Smooth muscle cell (in vitro differentiated cells): ENCODE data around the gene PRRC2B. TPM values are rescaled to one million over a fixed set of nuclear protein-coding genes. Genes with fewer than 3 reads are reported as not detected.
A peak's percentile ranks its signal among the peaks of the same experiment; 100 is the strongest.

Source experiments
- DNase-seq: peaks from one replicate; lab custom pipeline; 2025; ENCODE audit not compliant: unreplicated experiment; lab: John Stamatoyannopoulos, UW
- H2AFZ ChIP-seq: fragments of 200-600 bp; sonication (generic); 2 replicates; pipeline ENCODE4 v1.6.0; 2016; ENCODE audit warnings: antibody characterized with exemption, low read depth, mild to moderate bottlenecking
- H3F3A ChIP-seq: fragments of 200-600 bp; sonication (generic); 2 replicates; pipeline ENCODE4 v1.6.0; 2017; ENCODE audit warnings: antibody characterized with exemption, low read depth
- H3K27ac ChIP-seq: fragments of 200-600 bp; sonication (generic); 2 replicates; pipeline ENCODE4 v1.5.1; 2016; ENCODE audit warnings: low read depth, mild to moderate bottlenecking
- H3K27me3 ChIP-seq: fragments of 200-600 bp; sonication (generic); 2 replicates; pipeline ENCODE4 v1.6.1; 2016; ENCODE audit warnings: low read depth, mild to moderate bottlenecking
- H3K36me3 ChIP-seq: fragments of 200-600 bp; sonication (generic); 2 replicates; pipeline ENCODE4 v1.5.1; 2016; ENCODE audit warnings: low read depth
- H3K4me1 ChIP-seq: fragments of 200-600 bp; sonication (generic); 2 replicates; pipeline ENCODE4 v1.5.1; 2016; ENCODE audit warnings: low read depth
- H3K4me2 ChIP-seq: fragments of 200-600 bp; sonication (generic); 2 replicates; pipeline ENCODE4 v1.6.0; 2016; ENCODE audit warnings: mild to moderate bottlenecking
- H3K4me3 ChIP-seq: fragments of 200-600 bp; sonication (generic); 2 replicates; pipeline ENCODE4 v1.5.1; 2016; ENCODE audit warnings: mild to moderate bottlenecking
- H3K79me2 ChIP-seq: fragments of 200-600 bp; sonication (generic); 2 replicates; pipeline ENCODE4 v1.6.0; 2016; ENCODE audit warnings: low read depth, mild to moderate bottlenecking
- H3K9ac ChIP-seq: fragments of 200-600 bp; sonication (generic); 2 replicates; pipeline ENCODE4 v1.6.0; 2016; ENCODE audit warnings: low read depth
- H3K9me3 ChIP-seq: fragments of 200-600 bp; sonication (generic); replicated peaks from 2 replicates; pipeline ENCODE4 v1.5.1; 2016; ENCODE audit warnings: low read depth
- H4K20me1 ChIP-seq: fragments of 200-600 bp; sonication (generic); 2 replicates; pipeline ENCODE4 v1.6.0; 2016; ENCODE audit warnings: low read depth
- CTCF ChIP-seq: fragments of 200-600 bp; sonication (generic); IDR thresholded peaks from 2 replicates; pipeline ENCODE4 v1.5.1; 2017; ENCODE audit warnings: borderline replicate concordance, mild to moderate bottlenecking, antibody characterized with exemption; ENCODE audit not compliant: insufficient read depth, poor library complexity, severe bottlenecking
- WGBS: methylation state at CpG from one replicate; pipeline ENCODE4 v1.1.7; 2016; ENCODE audit warnings: low lambda C conversion rate; 5-methylcytosine and 5-hydroxymethylcytosine counted together
- polyA plus RNA-seq: library from polyadenylated mRNA; unstranded; fragments of >200 nt; fragmentation: Nextera tagmentation; extraction: Ambion mirVana; gene quantifications from 2 replicates; pipeline ENCODE4 v1.2.1, GENCODE V29; 2016
- total RNA-seq: library from RNA; depleted of rRNA; stranded (reverse); fragments of >200 nt; gene quantifications from 2 replicates; pipeline ENCODE4 v1.2.3, GENCODE V29; 2014

The PRRC2B gene
- total and polyA plus RNA-seq, 2 experiments from 2014 or later, result 38.6 to 97.2 TPM

GRCh38 chr9:131432597-131433301, 38.9 kb downstream of the PRRC2B start:
- Histone ChIP-seq H3K9ac (no peak overlapping the region), H3K27ac (peak overlapping the region; percentile 74), H4K20me1 (peaks cover 99% of the 10 kb centered on the region), H3K9me3 (no peaks in the 10 kb centered on the region), H3F3A (peaks cover 42% of the 10 kb centered on the region), H2AFZ (no peak overlapping the region), H3K36me3 (no peaks in the 10 kb centered on the region), H3K79me2 (peaks cover 87% of the 10 kb centered on the region), H3K27me3 (no peaks in the 10 kb centered on the region), H3K4me2 (peak overlapping the region; percentile 31), H3K4me1 (peaks cover 8% of the 10 kb centered on the region), H3K4me3 (no peak overlapping the region)
- DNase-seq, result no peak
- TF ChIP-seq CTCF, result no peak
- WGBS, result 71% methylated on average over 15 of the region's 15 CpGs

GRCh38 chr9:131433302-131433854, 39.5 kb downstream of the PRRC2B start:
- WGBS, result 23% methylated on average over 3 of the region's 3 CpGs
- Histone ChIP-seq H2AFZ (no peak overlapping the region), H3F3A (peaks cover 42% of the 10 kb centered on the region), H4K20me1 (peaks cover 99% of the 10 kb centered on the region), H3K79me2 (peaks cover 87% of the 10 kb centered on the region), H3K9ac (no peak overlapping the region), H3K27me3 (no peaks in the 10 kb centered on the region), H3K36me3 (no peaks in the 10 kb centered on the region), H3K27ac (peak overlapping the region; percentile 74), H3K9me3 (no peaks in the 10 kb centered on the region), H3K4me1 (peaks cover 8% of the 10 kb centered on the region), H3K4me3 (no peak overlapping the region), H3K4me2 (peak overlapping the region; percentile 31)
- no peak for TF ChIP-seq CTCF
- no peak for DNase-seq

GRCh38 chr9:131434673-131435072, 40.8 kb downstream of the PRRC2B start:
- Histone ChIP-seq H3K27ac (peak overlapping the region; percentile 74), H2AFZ (no peak overlapping the region), H3K4me1 (peaks cover 8% of the 10 kb centered on the region), H3K79me2 (peaks cover 85% of the 10 kb centered on the region), H3K36me3 (peaks cover 4% of the 10 kb centered on the region), H3K9me3 (no peaks in the 10 kb centered on the region), H3K4me2 (no peak overlapping the region), H3K27me3 (no peaks in the 10 kb centered on the region), H3K9ac (no peak overlapping the region), H4K20me1 (peaks cover 99% of the 10 kb centered on the region), H3F3A (peaks cover 42% of the 10 kb centered on the region), H3K4me3 (no peak overlapping the region)
- TF ChIP-seq CTCF, result no peak
- WGBS, result 97% methylated on average over 7 of the region's 7 CpGs
- no peak for DNase-seq
